ENCODE results near the gene MBNL1.
A peak's percentile ranks its signal among the peaks of the same experiment; 100 is the strongest.

MBNL1 gene

GRCh38 chr3:152268555-152269055 is at the start of gene MBNL1:
Gene MBNL1 (plus strand): TSS chr3:152268929. CDS start chr3:152300194, 31,265 bp downstream.
- peak; percentile 80 for DNase-seq

- no peak for DNase-seq
These were observed 49.5 kb upstream of the MBNL1 start for GRCh38 chr3:152219216-152219615.

- DNase-seq = no peak
These were observed 48.9 kb upstream of the MBNL1 start for GRCh38 chr3:152219769-152220255.

GRCh38 chr3:152222327-152222726 is 46.4 kb upstream of the MBNL1 start:
- DNase-seq = no peak

GRCh38 chr3:152225201-152225600 is 43.5 kb upstream of the MBNL1 start:
- DNase-seq = no peak

GRCh38 chr3:152226176-152226575 is 42.6 kb upstream of the MBNL1 start:
- DNase-seq = no peak

GRCh38 chr3:152227027-152227426 is 41.7 kb upstream of the MBNL1 start:
- DNase-seq = no peak

GRCh38 chr3:152229692-152230091 is 39.0 kb upstream of the MBNL1 start:
- DNase-seq = no peak

- no peak for DNase-seq
These were observed 38.4 kb upstream of the MBNL1 start for GRCh38 chr3:152230370-152230769.

- DNase-seq = no peak
These were observed 36.7 kb upstream of the MBNL1 start for GRCh38 chr3:152232001-152232400.

GRCh38 chr3:152232679-152233078 is 36.0 kb upstream of the MBNL1 start:
- no peak for DNase-seq

GRCh38 chr3:152234657-152235375 is 33.9 kb upstream of the MBNL1 start:
- no peak for DNase-seq

GRCh38 chr3:152235709-152236298 is 32.9 kb upstream of the MBNL1 start:
- no peak for DNase-seq

GRCh38 chr3:152236716-152237115 is 32.0 kb upstream of the MBNL1 start:
- DNase-seq = no peak

GRCh38 chr3:152241142-152242017 is 27.3 kb upstream of the MBNL1 start:
- DNase-seq = no peak

- DNase-seq = no peak
These were observed 25.4 kb upstream of the MBNL1 start for GRCh38 chr3:152243301-152243711.

- DNase-seq = peak; percentile 29
These were observed 24.8 kb upstream of the MBNL1 start for GRCh38 chr3:152243721-152244516.

GRCh38 chr3:152244517-152244888 is 24.2 kb upstream of the MBNL1 start:
- DNase-seq = no peak

GRCh38 chr3:152245498-152246170 is 23.1 kb upstream of the MBNL1 start:
- no peak for DNase-seq

- no peak for DNase-seq
These were observed 16.8 kb upstream of the MBNL1 start for GRCh38 chr3:152251916-152252315.

GRCh38 chr3:152252755-152253154 is 16.0 kb upstream of the MBNL1 start:
- DNase-seq = no peak

GRCh38 chr3:152253514-152253913 is 15.2 kb upstream of the MBNL1 start:
- DNase-seq = no peak

Measured in activated CD4-positive, alpha-beta T cell treated with anti-CD3 and anti-CD28 coated beads, Interleukin-2, amount 50 U/mL, for 1 hour (primary cell).